Smooth muscle cell (in vitro differentiated cells): ENCODE results near the gene RAPGEF4. TPM values are rescaled to one million over a fixed set of nuclear protein-coding genes. Genes with fewer than 3 reads are reported as not detected.

Experiments used
- DNase-seq: peaks from one replicate; lab custom pipeline; 2025; ENCODE audit not compliant: unreplicated experiment; lab: John Stamatoyannopoulos, UW
- H2AFZ ChIP-seq: fragments of 200-600 bp; sonication (generic); 2 replicates; pipeline ENCODE4 v1.6.0; 2016; ENCODE audit warnings: antibody characterized with exemption, low read depth, mild to moderate bottlenecking
- H3F3A ChIP-seq: fragments of 200-600 bp; sonication (generic); 2 replicates; pipeline ENCODE4 v1.6.0; 2017; ENCODE audit warnings: antibody characterized with exemption, low read depth
- H3K27ac ChIP-seq: fragments of 200-600 bp; sonication (generic); 2 replicates; pipeline ENCODE4 v1.5.1; 2016; ENCODE audit warnings: low read depth, mild to moderate bottlenecking
- H3K27me3 ChIP-seq: fragments of 200-600 bp; sonication (generic); 2 replicates; pipeline ENCODE4 v1.6.1; 2016; ENCODE audit warnings: low read depth, mild to moderate bottlenecking
- H3K36me3 ChIP-seq: fragments of 200-600 bp; sonication (generic); 2 replicates; pipeline ENCODE4 v1.5.1; 2016; ENCODE audit warnings: low read depth
- H3K4me1 ChIP-seq: fragments of 200-600 bp; sonication (generic); 2 replicates; pipeline ENCODE4 v1.5.1; 2016; ENCODE audit warnings: low read depth
- H3K4me2 ChIP-seq: fragments of 200-600 bp; sonication (generic); 2 replicates; pipeline ENCODE4 v1.6.0; 2016; ENCODE audit warnings: mild to moderate bottlenecking
- H3K4me3 ChIP-seq: fragments of 200-600 bp; sonication (generic); 2 replicates; pipeline ENCODE4 v1.5.1; 2016; ENCODE audit warnings: mild to moderate bottlenecking
- H3K79me2 ChIP-seq: fragments of 200-600 bp; sonication (generic); 2 replicates; pipeline ENCODE4 v1.6.0; 2016; ENCODE audit warnings: low read depth, mild to moderate bottlenecking
- H3K9ac ChIP-seq: fragments of 200-600 bp; sonication (generic); 2 replicates; pipeline ENCODE4 v1.6.0; 2016; ENCODE audit warnings: low read depth
- H3K9me3 ChIP-seq: fragments of 200-600 bp; sonication (generic); replicated peaks from 2 replicates; pipeline ENCODE4 v1.5.1; 2016; ENCODE audit warnings: low read depth
- H4K20me1 ChIP-seq: fragments of 200-600 bp; sonication (generic); 2 replicates; pipeline ENCODE4 v1.6.0; 2016; ENCODE audit warnings: low read depth
- CTCF ChIP-seq: fragments of 200-600 bp; sonication (generic); IDR thresholded peaks from 2 replicates; pipeline ENCODE4 v1.5.1; 2017; ENCODE audit warnings: borderline replicate concordance, mild to moderate bottlenecking, antibody characterized with exemption; ENCODE audit not compliant: insufficient read depth, poor library complexity, severe bottlenecking
- WGBS: methylation state at CpG from one replicate; pipeline ENCODE4 v1.1.7; 2016; ENCODE audit warnings: low lambda C conversion rate; 5-methylcytosine and 5-hydroxymethylcytosine counted together
- polyA plus RNA-seq: library from polyadenylated mRNA; unstranded; fragments of >200 nt; fragmentation: Nextera tagmentation; extraction: Ambion mirVana; gene quantifications from 2 replicates; pipeline ENCODE4 v1.2.1, GENCODE V29; 2016
- total RNA-seq: library from RNA; depleted of rRNA; stranded (reverse); fragments of >200 nt; gene quantifications from 2 replicates; pipeline ENCODE4 v1.2.3, GENCODE V29; 2014

Gene RAPGEF4
- total and polyA plus RNA-seq, 2 experiments from 2014 or later, result 0.35 to 2.7 TPM

GRCh38 chr2:172865422-172865821, 129.8 kb downstream of the RAPGEF4 start:
- Histone ChIP-seq H3F3A (no peaks in the 10 kb centered on the region), H3K27me3 (peaks cover 5% of the 10 kb centered on the region), H3K9ac (no peak overlapping the region), H3K4me3 (no peak overlapping the region), H3K27ac (no peak overlapping the region), H3K79me2 (no peaks in the 10 kb centered on the region), H3K4me1 (no peaks in the 10 kb centered on the region), H3K4me2 (no peak overlapping the region), H2AFZ (no peak overlapping the region), H4K20me1 (no peaks in the 10 kb centered on the region), H3K36me3 (no peaks in the 10 kb centered on the region), H3K9me3 (no peaks in the 10 kb centered on the region)
- no peak for DNase-seq
- WGBS, result 55% methylated on average over 3 of the region's 3 CpGs
- TF ChIP-seq CTCF, result no peak

GRCh38 chr2:172869861-172870260, 134.2 kb downstream of the RAPGEF4 start:
- Histone ChIP-seq H3K9me3 (no peaks in the 10 kb centered on the region), H3K27me3 (no peaks in the 10 kb centered on the region), H3K4me1 (peaks cover 6% of the 10 kb centered on the region), H3K79me2 (no peaks in the 10 kb centered on the region), H3K9ac (no peak overlapping the region), H3K27ac (no peak overlapping the region), H3K36me3 (no peaks in the 10 kb centered on the region), H3K4me2 (peak overlapping the region; percentile 46), H3K4me3 (no peak overlapping the region), H3F3A (peaks cover 7% of the 10 kb centered on the region), H2AFZ (no peak overlapping the region), H4K20me1 (no peaks in the 10 kb centered on the region)
- no peak for DNase-seq
- TF ChIP-seq CTCF, result no peak
- WGBS, result 57% methylated on average over 5 of the region's 5 CpGs

GRCh38 chr2:172870396-172870795, 134.8 kb downstream of the RAPGEF4 start:
- TF ChIP-seq CTCF, result no peak
- H4K20me1 ChIP-seq, result no peaks in the 10 kb centered on the region

GRCh38 chr2:172877826-172878225, 142.2 kb downstream of the RAPGEF4 start:
- Histone ChIP-seq H3K4me2 (no peak overlapping the region), H3K27me3 (peaks cover 12% of the 10 kb centered on the region), H3K27ac (no peak overlapping the region), H3K79me2 (no peaks in the 10 kb centered on the region), H3F3A (no peaks in the 10 kb centered on the region), H3K9me3 (no peaks in the 10 kb centered on the region), H3K9ac (no peak overlapping the region), H4K20me1 (no peaks in the 10 kb centered on the region), H3K36me3 (no peaks in the 10 kb centered on the region), H2AFZ (no peak overlapping the region), H3K4me3 (no peak overlapping the region), H3K4me1 (no peaks in the 10 kb centered on the region)
- no peak for TF ChIP-seq CTCF
- 61% methylated on average over 2 of the region's 2 CpGs for WGBS
- no peak for DNase-seq

More at GRCh38 chr2:172870396-172870795, 134.8 kb downstream of the RAPGEF4 start:
- Histone ChIP-seq H3K79me2 (no peaks in the 10 kb centered on the region), H3K9me3 (no peaks in the 10 kb centered on the region), H2AFZ (no peak overlapping the region), H3K27me3 (no peaks in the 10 kb centered on the region), H3K36me3 (no peaks in the 10 kb centered on the region), H3K4me3 (no peak overlapping the region), H3F3A (peaks cover 7% of the 10 kb centered on the region), H3K9ac (no peak overlapping the region), H3K4me2 (peak overlapping the region; percentile 46), H3K27ac (no peak overlapping the region), H3K4me1 (peaks cover 6% of the 10 kb centered on the region)
- DNase-seq, result no peak
- 29% methylated on average over 2 of the region's 2 CpGs for WGBS
